HepG2 (cell line): ENCODE measurements around the gene TMC8. TPM values are rescaled to one million over a fixed set of nuclear protein-coding genes. Genes with fewer than 3 reads are reported as not detected.
A peak's percentile ranks its signal among the peaks of the same experiment; 100 is the strongest.

ENCODE experiments used
- BCL6 ChIP-seq: IDR thresholded peaks from 2 replicates; pipeline ENCODE4 v1.6.1; 2016; ENCODE audit warnings: missing genetic modification reagents, missing compliant biosample characterization
- DR1 ChIP-seq: sonication (generic); formaldehyde crosslinking; IDR thresholded peaks from 2 replicates; pipeline ENCODE4 v1.8.0; 2021; ENCODE audit warnings: mild to moderate bottlenecking, missing genetic modification reagents, inconsistent platforms
- EP300 ChIP-seq, 3 experiments: sonication (generic) in 1 of 3; formaldehyde crosslinking in 1 of 3; IDR thresholded peaks; 2 replicates each; pipeline versions ENCODE4 v1.5.1 to v1.6.1; 2011 to 2020; ENCODE audit warnings: low read depth in 2 of 3, low read length in 2 of 3, borderline replicate concordance in 1 of 3, improper control_type of control experiment in 1 of 3, mild to moderate bottlenecking in 1 of 3, missing genetic modification reagents in 1 of 3, moderate library complexity in 1 of 3
- KDM1A ChIP-seq: IDR thresholded peaks from 2 replicates; pipeline ENCODE4 v1.6.1; 2016; ENCODE audit warnings: missing compliant biosample characterization
- MAFK ChIP-seq, 2 experiments: IDR thresholded peaks in 1 of 2; conservative IDR thresholded peaks in 1 of 2; 2 replicates each; pipeline ENCODE4 v1.6.1; 2011; ENCODE audit warnings: improper control_type of control experiment in 2 of 2, low read length in 2 of 2
- MXI1 ChIP-seq: IDR thresholded peaks from 3 replicates; pipeline ENCODE4 v1.6.1; 2012; ENCODE audit warnings: low read depth, low read length, inconsistent platforms, borderline replicate concordance
- MYC ChIP-seq: sonication (generic); formaldehyde crosslinking; IDR thresholded peaks from 2 replicates; pipeline ENCODE4 v1.9.0; 2021; ENCODE audit warnings: missing genetic modification reagents, borderline replicate concordance
- NFE2L2 ChIP-seq: fragments of 150-350 bp; IDR thresholded peaks from 2 replicates; pipeline ENCODE4 v1.6.1; 2014; ENCODE audit warnings: low read length
- NRL ChIP-seq: sonication (generic); formaldehyde crosslinking; IDR thresholded peaks from 2 replicates; pipeline ENCODE4 v1.5.0; 2020; ENCODE audit warnings: missing genetic modification reagents, mild to moderate bottlenecking, moderate library complexity, borderline replicate concordance
- PHB2 ChIP-seq: fragments of 450-650 bp; IDR thresholded peaks from 2 replicates; pipeline ENCODE4 v1.6.1; 2018; ENCODE audit not compliant: partially characterized antibody
- ZFY ChIP-seq: sonication (generic); formaldehyde crosslinking; IDR thresholded peaks from 2 replicates; pipeline ENCODE4 v1.4.0; 2020; ENCODE audit warnings: missing genetic modification reagents
- ZNF234 ChIP-seq: sonication (generic); formaldehyde crosslinking; conservative IDR thresholded peaks from 2 replicates; pipeline ENCODE4 v1.5.1; 2020; ENCODE audit warnings: mild to moderate bottlenecking, missing genetic modification reagents
- ZNF251 ChIP-seq: sonication (generic); formaldehyde crosslinking; IDR thresholded peaks from 2 replicates; pipeline ENCODE4 v1.9.0; 2021; ENCODE audit warnings: mild to moderate bottlenecking, missing genetic modification reagents
- ZNF383 ChIP-seq: sonication (generic); formaldehyde crosslinking; IDR thresholded peaks from 2 replicates; pipeline ENCODE4 v1.4.0; 2020; ENCODE audit warnings: missing genetic modification reagents, mild to moderate bottlenecking, borderline replicate concordance
- polyA plus RNA-seq, 8 experiments: library from polyadenylated mRNA; depleted of rRNA in 3 of 8; stranded (reverse) in 7 of 8; unstranded in 1 of 8; fragments of >200 nt; fragmentation: Illumina TruSeq in 4 of 8; extraction: Trizol in 4 of 8; gene quantifications; 2 replicates each; pipeline versions ENCODE4 v1.2.1 to v1.2.3, GENCODE V29; 2011 to 2016; ENCODE audit warnings: low read depth in 4 of 8, missing spikeins in 1 of 8, mixed read lengths in 1 of 8; ENCODE audit not compliant: insufficient read depth in 1 of 8
- total RNA-seq, 5 experiments: library from RNA; depleted of rRNA; stranded (reverse); fragments of >200 nt; fragmentation: Illumina TruSeq; extraction: Trizol; gene quantifications; 2 replicates each; pipeline ENCODE4 v1.2.3, GENCODE V29; 2016; ENCODE audit warnings: low read depth in 1 of 5
- TF ChIP-seq, protein P1 (sequence below): sonication (generic); formaldehyde crosslinking; IDR thresholded peaks from 2 replicates; pipeline ENCODE4 v1.5.0; 2020; ENCODE audit warnings: mild to moderate bottlenecking, missing genetic modification reagents
- TF ChIP-seq, protein P2 (sequence below): sonication (generic); formaldehyde crosslinking; IDR thresholded peaks from 2 replicates; pipeline ENCODE4 v1.5.1; 2020; ENCODE audit warnings: mild to moderate bottlenecking, missing genetic modification reagents
- TF ChIP-seq, protein P3 (sequence below): sonication (generic); formaldehyde crosslinking; IDR thresholded peaks from 2 replicates; pipeline ENCODE4 v1.8.0; 2022; ENCODE audit warnings: mild to moderate bottlenecking, missing genetic modification reagents, moderate library complexity
- TF ChIP-seq, protein P4 (sequence below): sonication (generic); formaldehyde crosslinking; IDR thresholded peaks from 2 replicates; pipeline ENCODE4 v1.4.0; 2020; ENCODE audit warnings: low read depth, missing genetic modification reagents

Gene TMC8
- total and polyA plus RNA-seq, 2 of the 13 experiments (the other 11 are each of a cell fraction or from before 2014, with no cell fraction given) = 0.53 to 7.8 TPM

DNA sequence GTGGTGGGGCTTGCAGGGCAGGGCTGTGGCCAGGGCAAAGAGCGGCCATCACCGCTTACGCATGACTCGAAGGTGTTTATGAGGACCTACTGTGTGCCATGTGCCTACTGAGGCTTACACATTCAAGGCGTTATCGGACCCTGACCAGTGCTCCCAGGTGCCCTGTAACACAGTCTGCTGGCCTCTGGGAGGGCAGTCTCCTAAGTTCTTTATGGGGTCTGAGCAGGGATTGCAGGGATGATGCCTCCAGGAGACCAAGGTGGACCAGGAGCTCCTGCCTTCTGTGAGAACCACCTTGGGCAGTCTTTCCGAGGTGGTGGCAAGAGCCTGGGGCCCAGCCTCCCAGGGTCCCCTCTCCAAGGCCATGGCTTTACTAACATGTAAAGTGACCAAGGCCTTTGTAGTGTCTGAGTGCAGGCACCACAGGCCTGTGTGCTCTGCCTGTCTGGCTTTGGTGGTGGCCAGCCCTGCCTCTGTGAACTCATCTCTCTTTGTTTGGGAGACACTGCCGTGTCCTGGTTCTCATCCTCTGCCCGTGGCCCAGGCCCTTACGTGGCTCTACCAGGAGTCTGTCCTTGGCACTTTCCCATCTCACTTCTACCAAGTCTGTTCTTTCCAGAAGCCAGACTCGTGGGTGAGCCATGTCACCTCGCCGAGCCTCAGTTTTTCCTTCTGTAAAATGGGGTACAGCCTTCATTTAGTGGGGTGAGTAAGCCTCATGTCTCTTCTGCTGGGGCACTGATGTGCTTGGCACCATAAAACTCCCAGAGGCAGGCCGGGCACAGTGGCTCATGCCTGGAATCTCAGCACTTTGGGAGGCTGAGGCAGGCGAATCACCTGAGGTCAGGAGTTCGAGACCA is 34.4 kb downstream of the TMC8 start (continued):
- TF ChIP-seq, protein P1, sequence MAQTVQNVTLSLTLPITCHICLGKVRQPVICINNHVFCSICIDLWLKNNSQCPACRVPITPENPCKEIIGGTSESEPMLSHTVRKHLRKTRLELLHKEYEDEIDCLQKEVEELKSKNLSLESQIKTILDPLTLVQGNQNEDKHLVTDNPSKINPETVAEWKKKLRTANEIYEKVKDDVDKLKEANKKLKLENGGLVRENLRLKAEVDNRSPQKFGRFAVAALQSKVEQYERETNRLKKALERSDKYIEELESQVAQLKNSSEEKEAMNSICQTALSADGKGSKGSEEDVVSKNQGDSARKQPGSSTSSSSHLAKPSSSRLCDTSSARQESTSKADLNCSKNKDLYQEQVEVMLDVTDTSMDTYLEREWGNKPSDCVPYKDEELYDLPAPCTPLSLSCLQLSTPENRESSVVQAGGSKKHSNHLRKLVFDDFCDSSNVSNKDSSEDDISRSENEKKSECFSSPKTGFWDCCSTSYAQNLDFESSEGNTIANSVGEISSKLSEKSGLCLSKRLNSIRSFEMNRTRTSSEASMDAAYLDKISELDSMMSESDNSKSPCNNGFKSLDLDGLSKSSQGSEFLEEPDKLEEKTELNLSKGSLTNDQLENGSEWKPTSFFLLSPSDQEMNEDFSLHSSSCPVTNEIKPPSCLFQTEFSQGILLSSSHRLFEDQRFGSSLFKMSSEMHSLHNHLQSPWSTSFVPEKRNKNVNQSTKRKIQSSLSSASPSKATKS (CRISPR knock-in tag) = no peak
- no peak for TF ChIP-seq MXI1
- TF ChIP-seq, protein P2, sequence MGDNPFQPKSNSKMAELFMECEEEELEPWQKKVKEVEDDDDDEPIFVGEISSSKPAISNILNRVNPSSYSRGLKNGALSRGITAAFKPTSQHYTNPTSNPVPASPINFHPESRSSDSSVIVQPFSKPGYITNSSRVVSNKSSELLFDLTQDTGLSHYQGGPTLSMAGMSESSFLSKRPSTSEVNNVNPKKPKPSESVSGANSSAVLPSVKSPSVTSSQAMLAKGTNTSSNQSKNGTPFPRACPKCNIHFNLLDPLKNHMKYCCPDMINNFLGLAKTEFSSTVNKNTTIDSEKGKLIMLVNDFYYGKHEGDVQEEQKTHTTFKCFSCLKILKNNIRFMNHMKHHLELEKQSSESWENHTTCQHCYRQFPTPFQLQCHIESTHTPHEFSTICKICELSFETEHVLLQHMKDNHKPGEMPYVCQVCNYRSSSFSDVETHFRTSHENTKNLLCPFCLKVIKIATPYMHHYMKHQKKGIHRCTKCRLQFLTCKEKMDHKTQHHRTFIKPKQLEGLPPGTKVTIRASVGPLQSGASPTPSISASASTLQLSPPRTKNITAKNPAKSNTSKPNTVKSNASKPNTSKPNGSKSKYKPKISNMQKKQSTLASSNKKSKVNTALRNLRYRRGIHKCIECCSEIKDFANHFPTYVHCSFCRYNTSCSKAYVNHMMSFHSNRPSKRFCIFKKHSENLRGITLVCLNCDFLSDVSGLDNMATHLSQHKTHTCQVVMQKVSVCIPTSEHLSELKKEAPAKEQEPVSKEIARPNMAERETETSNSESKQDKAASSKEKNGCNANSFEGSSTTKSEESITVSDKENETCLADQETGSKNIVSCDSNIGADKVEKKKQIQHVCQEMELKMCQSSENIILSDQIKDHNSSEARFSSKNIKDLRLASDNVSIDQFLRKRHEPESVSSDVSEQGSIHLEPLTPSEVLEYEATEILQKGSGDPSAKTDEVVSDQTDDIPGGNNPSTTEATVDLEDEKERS (CRISPR knock-in tag) = no peak
- no peak for TF ChIP-seq BCL6
- TF ChIP-seq NRL = 0 out of 2 replicates have a peak, but pooled peaks have one; percentile 12
- 0 out of 2 replicates have a peak, but pooled peaks have one; percentile 51 for TF ChIP-seq KDM1A (CRISPR knock-in tag)
- TF ChIP-seq PHB2 = no peak
- no peak for TF ChIP-seq MAFK (conservative IDR thresholded peaks at IDR 0.05 in 1 of 2, IDR thresholded peaks at IDR 0.05 in 1 of 2; ENCODE audit: low read length in 2 of 2)
- TF ChIP-seq ZNF383 (CRISPR knock-in tag) = no peak
- TF ChIP-seq ZFY (CRISPR knock-in tag) = no peak
- TF ChIP-seq, protein P3, sequence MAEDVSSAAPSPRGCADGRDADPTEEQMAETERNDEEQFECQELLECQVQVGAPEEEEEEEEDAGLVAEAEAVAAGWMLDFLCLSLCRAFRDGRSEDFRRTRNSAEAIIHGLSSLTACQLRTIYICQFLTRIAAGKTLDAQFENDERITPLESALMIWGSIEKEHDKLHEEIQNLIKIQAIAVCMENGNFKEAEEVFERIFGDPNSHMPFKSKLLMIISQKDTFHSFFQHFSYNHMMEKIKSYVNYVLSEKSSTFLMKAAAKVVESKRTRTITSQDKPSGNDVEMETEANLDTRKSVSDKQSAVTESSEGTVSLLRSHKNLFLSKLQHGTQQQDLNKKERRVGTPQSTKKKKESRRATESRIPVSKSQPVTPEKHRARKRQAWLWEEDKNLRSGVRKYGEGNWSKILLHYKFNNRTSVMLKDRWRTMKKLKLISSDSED (CRISPR knock-in tag) = no peak
- no peak for TF ChIP-seq ZNF234 (CRISPR knock-in tag)
- no peak for TF ChIP-seq NFE2L2
- TF ChIP-seq, protein P4, sequence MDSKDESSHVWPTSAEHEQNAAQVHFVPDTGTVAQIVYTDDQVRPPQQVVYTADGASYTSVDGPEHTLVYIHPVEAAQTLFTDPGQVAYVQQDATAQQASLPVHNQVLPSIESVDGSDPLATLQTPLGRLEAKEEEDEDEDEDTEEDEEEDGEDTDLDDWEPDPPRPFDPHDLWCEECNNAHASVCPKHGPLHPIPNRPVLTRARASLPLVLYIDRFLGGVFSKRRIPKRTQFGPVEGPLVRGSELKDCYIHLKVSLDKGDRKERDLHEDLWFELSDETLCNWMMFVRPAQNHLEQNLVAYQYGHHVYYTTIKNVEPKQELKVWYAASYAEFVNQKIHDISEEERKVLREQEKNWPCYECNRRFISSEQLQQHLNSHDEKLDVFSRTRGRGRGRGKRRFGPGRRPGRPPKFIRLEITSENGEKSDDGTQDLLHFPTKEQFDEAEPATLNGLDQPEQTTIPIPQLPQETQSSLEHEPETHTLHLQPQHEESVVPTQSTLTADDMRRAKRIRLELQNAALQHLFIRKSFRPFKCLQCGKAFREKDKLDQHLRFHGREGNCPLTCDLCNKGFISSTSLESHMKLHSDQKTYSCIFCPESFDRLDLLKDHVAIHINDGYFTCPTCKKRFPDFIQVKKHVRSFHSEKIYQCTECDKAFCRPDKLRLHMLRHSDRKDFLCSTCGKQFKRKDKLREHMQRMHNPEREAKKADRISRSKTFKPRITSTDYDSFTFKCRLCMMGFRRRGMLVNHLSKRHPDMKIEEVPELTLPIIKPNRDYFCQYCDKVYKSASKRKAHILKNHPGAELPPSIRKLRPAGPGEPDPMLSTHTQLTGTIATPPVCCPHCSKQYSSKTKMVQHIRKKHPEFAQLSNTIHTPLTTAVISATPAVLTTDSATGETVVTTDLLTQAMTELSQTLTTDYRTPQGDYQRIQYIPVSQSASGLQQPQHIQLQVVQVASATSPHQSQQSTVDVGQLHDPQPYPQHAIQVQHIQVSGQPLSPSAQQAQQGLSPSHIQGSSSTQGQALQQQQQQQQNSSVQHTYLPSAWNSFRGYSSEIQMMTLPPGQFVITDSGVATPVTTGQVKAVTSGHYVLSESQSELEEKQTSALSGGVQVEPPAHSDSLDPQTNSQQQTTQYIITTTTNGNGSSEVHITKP (CRISPR knock-in tag) = no peak
- no peak for TF ChIP-seq EP300 (IDR thresholded peaks at IDR 0.05; ENCODE audit: low read depth in 2 of 2, low read length in 2 of 2)
- TF ChIP-seq EP300 (CRISPR knock-in tag; IDR thresholded peaks at IDR 0.05; ENCODE audit: borderline replicate concordance) = no peak
- TF ChIP-seq ZNF251 (CRISPR knock-in tag) = no peak
- TF ChIP-seq DR1 (CRISPR knock-in tag) = no peak
- 0 out of 2 replicates have a peak, but pooled peaks have one; percentile 22 for TF ChIP-seq MYC
